Measurements from ENCODE around the gene MARCO.

- no peak for TF ChIP-seq EZH2 (IDR thresholded peaks at IDR 0.05)
- no peak for TF ChIP-seq POLR2AphosphoS5 (IDR thresholded peaks at IDR 0.05; ENCODE audit: borderline replicate concordance, low read depth, low read length)
- no peak for TF ChIP-seq FOXP2 (optimal IDR thresholded peaks at IDR 0.05; ENCODE audit: control extremely low read depth, extremely low read length, insufficient read depth)
These were observed 68.3 kb downstream of the MARCO start for GRCh38 chr2:119010336-119010735.

Data from SK-N-MC (cell line).